Measurements from ENCODE around the gene SEMA4D. TPM values are rescaled to one million over a fixed set of nuclear protein-coding genes. Genes with fewer than 3 reads are reported as not detected.

The SEMA4D gene
- polyA plus RNA-seq, 1 donor from 2014 or later = 34.0 TPM

DNA sequence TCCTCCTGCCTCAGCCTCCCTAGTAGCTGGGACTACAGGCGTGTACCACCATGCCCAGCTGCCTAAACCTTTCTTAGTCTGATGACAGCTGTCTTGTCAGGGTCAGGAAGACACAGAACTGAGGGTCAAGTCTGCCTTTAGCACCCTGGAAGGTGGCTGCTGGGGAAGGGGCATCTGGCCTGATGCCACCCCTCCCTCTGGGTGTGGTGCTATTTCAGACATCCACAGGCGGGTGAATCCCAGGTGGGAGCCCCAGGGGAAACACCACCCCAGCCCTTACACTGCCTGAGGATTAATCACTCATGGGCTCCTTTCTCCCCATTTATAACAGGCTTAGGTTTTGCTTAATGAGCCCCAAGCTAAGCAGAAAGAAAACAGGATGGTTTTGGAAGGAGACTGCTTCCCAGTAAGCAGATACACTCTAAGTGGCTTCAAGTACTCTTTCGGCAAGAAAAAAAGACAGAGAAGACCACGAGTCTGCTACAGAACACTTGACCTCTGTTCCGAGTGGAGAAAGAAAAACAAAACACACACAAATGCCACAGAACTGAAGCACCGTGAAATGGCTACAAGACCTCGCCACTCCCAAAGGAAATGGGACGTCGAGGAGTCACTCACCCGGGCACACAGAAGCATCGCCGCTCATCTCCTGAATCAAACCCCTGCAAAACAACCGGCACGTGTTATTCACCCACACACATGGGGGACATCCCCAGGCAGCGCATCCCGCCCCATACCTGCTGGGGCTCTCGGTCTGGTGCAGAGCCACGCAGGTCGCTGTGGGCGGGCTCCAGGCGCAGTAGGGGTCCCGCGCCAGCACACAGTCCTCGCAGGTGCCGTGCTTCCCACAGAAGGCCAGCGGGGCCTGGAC is 117.2 kb downstream of the SEMA4D start:
- H3K36me3 ChIP-seq (ENCODE audit: insufficient read depth, low read length) = no peaks in the 10 kb centered on the region

GRCh38 chr9:89379508-89380115 is 118.3 kb downstream of the SEMA4D start:
- Histone ChIP-seq H3F3A (ENCODE audit: insufficient read depth, low read length, poor library complexity, severe bottlenecking) (no peaks in the 10 kb centered on the region), H3K9ac (ENCODE audit: low read length) (no peak overlapping the region), H3K36me3 (ENCODE audit: insufficient read depth, low read length) (no peaks in the 10 kb centered on the region), H3K27ac (ENCODE audit: low read length) (no peak overlapping the region), H3K9me2 (ENCODE audit: insufficient read depth, low read length) (no peaks in the 10 kb centered on the region), H3K27me3 (ENCODE audit: insufficient read depth, low read depth, low read length) (no peaks in the 10 kb centered on the region), H3K9me3 (ENCODE audit: low read length) (no peaks in the 10 kb centered on the region), H2AFZ (ENCODE audit: low read depth, low read length) (no peak overlapping the region), H3K4me3 (ENCODE audit: low read length) (no peak overlapping the region), H4K20me1 (ENCODE audit: insufficient read depth) (no peaks in the 10 kb centered on the region), H3K79me2 (replicated peaks; ENCODE audit: insufficient read depth, low read length) (no peaks in the 10 kb centered on the region), H3K4me2 (ENCODE audit: low read length) (no peak overlapping the region)
- TF ChIP-seq EZH2 (IDR thresholded peaks at IDR 0.05; ENCODE audit: borderline replicate concordance, insufficient read depth, low read length, poor library complexity, severe bottlenecking) (no peak), POLR2AphosphoS5 (IDR thresholded peaks at IDR 0.05) (no peak), RAD21 (conservative IDR thresholded peaks at IDR 0.05) (no peak), TAF1 (IDR thresholded peaks at IDR 0.05; ENCODE audit: low read depth) (no peak), SMC3 (conservative IDR thresholded peaks at IDR 0.05; ENCODE audit: poor library complexity) (no peak), EP300 (conservative IDR thresholded peaks at IDR 0.05; ENCODE audit: poor library complexity, severe bottlenecking) (no peak)
- TF ChIP-seq, protein P1, sequence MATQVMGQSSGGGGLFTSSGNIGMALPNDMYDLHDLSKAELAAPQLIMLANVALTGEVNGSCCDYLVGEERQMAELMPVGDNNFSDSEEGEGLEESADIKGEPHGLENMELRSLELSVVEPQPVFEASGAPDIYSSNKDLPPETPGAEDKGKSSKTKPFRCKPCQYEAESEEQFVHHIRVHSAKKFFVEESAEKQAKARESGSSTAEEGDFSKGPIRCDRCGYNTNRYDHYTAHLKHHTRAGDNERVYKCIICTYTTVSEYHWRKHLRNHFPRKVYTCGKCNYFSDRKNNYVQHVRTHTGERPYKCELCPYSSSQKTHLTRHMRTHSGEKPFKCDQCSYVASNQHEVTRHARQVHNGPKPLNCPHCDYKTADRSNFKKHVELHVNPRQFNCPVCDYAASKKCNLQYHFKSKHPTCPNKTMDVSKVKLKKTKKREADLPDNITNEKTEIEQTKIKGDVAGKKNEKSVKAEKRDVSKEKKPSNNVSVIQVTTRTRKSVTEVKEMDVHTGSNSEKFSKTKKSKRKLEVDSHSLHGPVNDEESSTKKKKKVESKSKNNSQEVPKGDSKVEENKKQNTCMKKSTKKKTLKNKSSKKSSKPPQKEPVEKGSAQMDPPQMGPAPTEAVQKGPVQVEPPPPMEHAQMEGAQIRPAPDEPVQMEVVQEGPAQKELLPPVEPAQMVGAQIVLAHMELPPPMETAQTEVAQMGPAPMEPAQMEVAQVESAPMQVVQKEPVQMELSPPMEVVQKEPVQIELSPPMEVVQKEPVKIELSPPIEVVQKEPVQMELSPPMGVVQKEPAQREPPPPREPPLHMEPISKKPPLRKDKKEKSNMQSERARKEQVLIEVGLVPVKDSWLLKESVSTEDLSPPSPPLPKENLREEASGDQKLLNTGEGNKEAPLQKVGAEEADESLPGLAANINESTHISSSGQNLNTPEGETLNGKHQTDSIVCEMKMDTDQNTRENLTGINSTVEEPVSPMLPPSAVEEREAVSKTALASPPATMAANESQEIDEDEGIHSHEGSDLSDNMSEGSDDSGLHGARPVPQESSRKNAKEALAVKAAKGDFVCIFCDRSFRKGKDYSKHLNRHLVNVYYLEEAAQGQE (IDR thresholded peaks at IDR 0.05; ENCODE audit: borderline replicate concordance) = no peak
- TF ChIP-seq, protein P2, sequence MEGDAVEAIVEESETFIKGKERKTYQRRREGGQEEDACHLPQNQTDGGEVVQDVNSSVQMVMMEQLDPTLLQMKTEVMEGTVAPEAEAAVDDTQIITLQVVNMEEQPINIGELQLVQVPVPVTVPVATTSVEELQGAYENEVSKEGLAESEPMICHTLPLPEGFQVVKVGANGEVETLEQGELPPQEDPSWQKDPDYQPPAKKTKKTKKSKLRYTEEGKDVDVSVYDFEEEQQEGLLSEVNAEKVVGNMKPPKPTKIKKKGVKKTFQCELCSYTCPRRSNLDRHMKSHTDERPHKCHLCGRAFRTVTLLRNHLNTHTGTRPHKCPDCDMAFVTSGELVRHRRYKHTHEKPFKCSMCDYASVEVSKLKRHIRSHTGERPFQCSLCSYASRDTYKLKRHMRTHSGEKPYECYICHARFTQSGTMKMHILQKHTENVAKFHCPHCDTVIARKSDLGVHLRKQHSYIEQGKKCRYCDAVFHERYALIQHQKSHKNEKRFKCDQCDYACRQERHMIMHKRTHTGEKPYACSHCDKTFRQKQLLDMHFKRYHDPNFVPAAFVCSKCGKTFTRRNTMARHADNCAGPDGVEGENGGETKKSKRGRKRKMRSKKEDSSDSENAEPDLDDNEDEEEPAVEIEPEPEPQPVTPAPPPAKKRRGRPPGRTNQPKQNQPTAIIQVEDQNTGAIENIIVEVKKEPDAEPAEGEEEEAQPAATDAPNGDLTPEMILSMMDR (IDR thresholded peaks at IDR 0.05; ENCODE audit: poor library complexity, severe bottlenecking) = no peak

More for the DNA sequence above, 117.2 kb downstream of the SEMA4D start:
- Histone ChIP-seq H2AFZ (ENCODE audit: low read depth, low read length) (no peak overlapping the region), H4K20me1 (ENCODE audit: insufficient read depth) (no peaks in the 10 kb centered on the region), H3K9me2 (ENCODE audit: insufficient read depth, low read length) (no peaks in the 10 kb centered on the region), H3K79me2 (replicated peaks; ENCODE audit: insufficient read depth, low read length) (no peaks in the 10 kb centered on the region), H3K9me3 (ENCODE audit: low read length) (no peaks in the 10 kb centered on the region), H3K27ac (ENCODE audit: low read length) (no peak overlapping the region), H3K4me2 (ENCODE audit: low read length) (no peak overlapping the region), H3F3A (ENCODE audit: insufficient read depth, low read length, poor library complexity, severe bottlenecking) (no peaks in the 10 kb centered on the region), H3K9ac (ENCODE audit: low read length) (no peak overlapping the region), H3K4me3 (ENCODE audit: low read length) (no peak overlapping the region), H3K27me3 (ENCODE audit: insufficient read depth, low read depth, low read length) (no peaks in the 10 kb centered on the region)
- TF ChIP-seq EP300 (conservative IDR thresholded peaks at IDR 0.05; ENCODE audit: poor library complexity, severe bottlenecking) (no peak), TAF1 (IDR thresholded peaks at IDR 0.05; ENCODE audit: low read depth) (no peak), MXI1 (conservative IDR thresholded peaks at IDR 0.05; ENCODE audit: poor library complexity, severe bottlenecking) (no peak), EZH2 (IDR thresholded peaks at IDR 0.05; ENCODE audit: borderline replicate concordance, insufficient read depth, low read length, poor library complexity, severe bottlenecking) (no peak), RAD21 (conservative IDR thresholded peaks at IDR 0.05) (no peak), SMC3 (conservative IDR thresholded peaks at IDR 0.05; ENCODE audit: poor library complexity) (no peak), POLR2AphosphoS5 (IDR thresholded peaks at IDR 0.05) (no peak)
- TF ChIP-seq, protein P1 (IDR thresholded peaks at IDR 0.05; ENCODE audit: borderline replicate concordance) = no peak
- TF ChIP-seq, protein P2 (IDR thresholded peaks at IDR 0.05; ENCODE audit: poor library complexity, severe bottlenecking) = no peak
